ENCODE results near the gene TAF1.
"Not testable (repeated sequence)": the region's sequence is repeated elsewhere in the genome, so short reads cannot be mapped to it uniquely, and the experiment has no call there.

TAF1 gene

DNA sequence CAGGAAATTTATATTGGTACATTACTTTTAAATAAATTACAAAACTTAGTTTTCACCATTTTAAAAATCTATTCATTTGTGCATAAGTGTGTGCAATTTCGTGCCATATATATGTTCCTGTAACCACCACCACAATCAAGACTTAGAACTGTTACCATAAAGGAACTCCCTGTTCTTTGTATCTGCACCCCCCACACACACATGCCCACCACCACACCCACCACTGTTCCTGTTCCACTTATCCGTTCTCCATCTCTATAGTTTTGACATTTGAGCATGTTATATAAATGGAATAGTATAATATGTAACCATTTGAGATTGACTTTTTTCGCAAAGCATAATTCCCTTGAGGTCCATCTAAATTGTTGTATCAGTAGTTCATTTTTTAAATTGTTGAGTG, 73.7 kb downstream of the TAF1 start:
- DNase-seq = no peak

DNA sequence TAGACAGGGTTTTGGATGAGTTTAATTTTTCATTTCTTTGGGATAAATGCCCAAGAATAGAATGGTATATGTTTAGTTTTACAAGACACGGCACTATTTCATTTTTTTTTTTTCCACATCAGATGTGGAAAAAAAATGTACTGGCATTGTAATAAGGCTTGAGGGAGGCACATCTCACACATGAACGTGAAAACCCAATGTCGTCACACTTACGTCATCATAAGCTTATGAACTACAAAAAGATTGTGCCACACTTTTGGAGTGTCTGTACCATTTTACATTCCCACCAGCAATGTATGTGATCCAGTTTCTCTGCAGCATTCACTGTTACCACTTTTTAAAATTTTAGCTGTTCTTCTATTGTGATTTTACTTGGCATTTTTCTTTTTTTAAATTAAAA, 74.2 kb downstream of the TAF1 start:
- no peak for DNase-seq

GRCh38 chrX:71441809-71442208, 75.7 kb downstream of the TAF1 start:
- DNase-seq = not testable (repeated sequence)

DNA sequence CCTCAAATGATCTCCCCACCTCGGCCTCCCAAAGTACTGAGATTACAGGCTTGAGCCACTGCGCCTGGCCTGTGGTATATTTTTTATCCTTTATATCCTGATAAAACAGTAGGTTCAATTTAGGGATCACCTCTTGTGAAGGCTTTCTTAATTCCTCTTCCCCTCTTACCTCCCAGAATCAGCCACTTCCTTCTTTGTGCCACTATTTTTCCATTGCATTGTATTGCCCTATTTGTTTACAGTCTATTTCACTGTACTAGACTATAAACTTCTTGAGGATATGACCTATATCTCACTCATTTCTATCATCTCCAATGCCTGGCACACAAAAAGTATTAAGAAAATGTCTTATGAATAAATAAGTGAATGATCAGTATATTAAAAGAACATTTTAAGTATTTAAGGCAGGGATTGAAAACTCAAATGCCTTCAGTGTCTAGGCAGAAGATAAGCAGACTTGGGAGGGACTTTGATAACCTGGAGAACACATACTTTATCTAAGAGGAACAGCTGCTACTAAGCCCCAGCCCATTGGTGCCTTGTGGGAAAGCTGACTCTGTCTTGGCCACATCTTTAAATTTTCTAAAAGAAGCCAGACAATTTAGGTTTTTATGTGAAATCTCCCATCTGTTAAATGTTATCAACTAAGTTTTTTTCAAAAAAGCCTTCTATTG, 84.4 kb downstream of the TAF1 start:
- no peak for DNase-seq

- not testable (repeated sequence) for DNase-seq
Observed at GRCh38 chrX:71451518-71451917, 85.4 kb downstream of the TAF1 start.

GRCh38 chrX:71453056-71453455, 86.9 kb downstream of the TAF1 start:
- no peak for DNase-seq

GRCh38 chrX:71454222-71454621, 88.1 kb downstream of the TAF1 start:
- DNase-seq = no peak

GRCh38 chrX:71458866-71459265, 92.7 kb downstream of the TAF1 start:
- DNase-seq = no peak

DNA sequence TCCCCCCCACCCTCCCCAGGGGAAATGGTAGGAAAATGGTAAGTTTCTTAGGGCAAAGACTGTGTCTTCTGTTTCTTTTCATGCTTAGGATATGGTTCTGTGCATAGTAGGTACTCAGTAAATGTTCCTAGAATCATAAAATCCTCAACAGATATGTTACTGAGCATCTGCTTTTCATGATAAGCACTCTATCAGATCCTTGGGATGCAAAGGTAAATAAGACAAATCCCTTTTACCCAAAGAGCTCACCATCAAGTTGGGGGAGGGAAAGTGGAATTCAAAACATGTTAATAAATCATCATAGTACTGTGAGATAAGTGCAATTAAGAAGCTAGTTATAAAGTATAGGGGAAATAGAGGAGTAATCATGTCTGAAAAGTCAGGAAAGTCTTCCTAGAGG, 98.8 kb downstream of the TAF1 start:
- DNase-seq = no peak

DNA sequence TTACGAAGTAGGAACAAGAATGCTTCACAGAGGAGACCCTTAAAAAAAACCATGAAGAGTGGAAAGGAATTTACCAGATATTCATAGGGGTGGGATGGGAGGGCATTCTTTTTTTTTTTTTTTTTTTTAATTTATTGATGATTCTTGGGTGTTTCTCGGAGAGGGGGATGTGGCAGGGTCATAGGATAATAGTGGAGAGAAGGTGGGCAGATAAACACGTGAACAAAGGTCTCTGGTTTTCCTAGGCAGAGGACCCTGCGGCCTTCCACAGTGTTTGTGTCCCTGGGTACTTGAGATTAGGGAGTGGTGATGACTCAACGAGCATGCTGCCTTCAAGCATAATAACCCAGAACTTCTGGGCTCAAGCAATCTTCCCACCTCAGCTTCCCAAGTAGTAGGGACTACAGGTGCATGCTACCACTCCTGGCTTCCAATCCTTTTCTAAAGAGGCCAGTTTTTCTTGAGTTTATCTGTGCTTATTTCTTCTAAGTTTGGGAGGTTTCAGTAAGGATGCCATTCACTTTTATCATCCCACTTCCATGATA, 100.9 kb downstream of the TAF1 start:
- no peak for DNase-seq

DNA sequence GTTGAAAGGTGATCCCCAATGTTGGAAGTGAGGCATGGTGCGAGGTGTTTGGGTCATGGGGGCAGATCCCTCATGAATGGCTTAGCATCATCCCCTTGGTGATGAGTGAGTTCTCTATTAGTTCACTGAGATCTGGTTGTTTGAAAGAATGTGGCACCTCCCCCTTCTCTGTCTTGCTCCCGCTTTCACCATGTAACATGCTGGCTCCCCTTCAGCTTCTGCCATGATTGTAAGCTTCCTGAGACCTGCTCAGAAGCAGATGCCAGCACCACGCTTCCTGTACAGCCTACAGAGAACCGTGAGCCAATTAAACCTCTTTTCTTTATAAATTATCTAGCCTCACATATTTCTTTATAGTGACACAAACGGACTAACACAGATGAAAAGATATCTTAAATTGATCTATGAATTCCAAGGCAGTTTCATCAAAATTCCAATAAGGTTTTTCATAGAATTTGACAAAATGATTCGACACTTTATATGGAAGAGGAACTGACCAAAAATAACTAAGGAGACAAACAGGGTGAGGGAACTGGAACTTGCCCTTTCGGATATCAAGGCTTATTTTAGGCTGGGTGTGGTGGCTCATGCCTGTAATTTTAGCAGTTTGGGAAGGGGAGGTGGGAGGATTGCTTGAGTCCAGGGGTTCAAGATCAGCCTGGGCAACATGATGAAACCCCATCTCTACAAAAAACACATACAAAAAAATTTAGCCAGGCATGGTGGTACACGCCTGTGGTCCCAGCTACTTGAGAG, 109.8 kb downstream of the TAF1 start:
- DNase-seq = no peak

DNA sequence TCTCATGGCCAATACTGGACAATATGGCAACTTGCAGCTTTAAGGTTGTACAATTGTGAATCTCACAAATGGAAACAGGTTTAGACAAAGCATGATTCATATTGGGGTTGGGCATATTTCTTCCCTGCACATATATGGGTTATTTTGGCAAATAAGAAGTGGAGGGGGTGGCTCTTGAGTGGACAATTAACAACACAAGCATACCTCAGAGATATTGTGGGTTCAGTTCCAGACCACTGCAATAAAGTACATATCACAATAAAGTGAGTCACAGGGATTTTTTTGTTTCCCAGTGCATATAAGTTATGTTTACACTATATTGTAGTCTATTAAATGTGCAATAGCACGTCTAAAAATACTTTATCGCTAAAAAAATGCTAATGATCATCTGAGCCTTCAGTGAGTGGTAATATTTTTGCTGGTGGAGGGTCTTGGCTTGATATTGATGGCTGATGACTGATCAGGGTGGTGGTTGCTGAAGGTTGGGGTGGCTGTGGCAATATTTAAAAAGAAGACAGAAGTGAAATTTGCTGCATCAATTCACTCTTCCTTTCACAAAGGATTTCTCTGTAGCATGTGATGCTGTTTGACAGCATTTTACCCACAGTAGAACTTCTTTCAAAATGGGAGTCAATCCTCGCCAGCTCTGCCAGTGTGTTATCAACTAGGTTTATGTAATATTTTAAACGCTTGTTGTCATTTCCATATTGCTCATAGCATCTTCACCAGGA, 116.2 kb downstream of the TAF1 start:
- no peak for DNase-seq

DNA sequence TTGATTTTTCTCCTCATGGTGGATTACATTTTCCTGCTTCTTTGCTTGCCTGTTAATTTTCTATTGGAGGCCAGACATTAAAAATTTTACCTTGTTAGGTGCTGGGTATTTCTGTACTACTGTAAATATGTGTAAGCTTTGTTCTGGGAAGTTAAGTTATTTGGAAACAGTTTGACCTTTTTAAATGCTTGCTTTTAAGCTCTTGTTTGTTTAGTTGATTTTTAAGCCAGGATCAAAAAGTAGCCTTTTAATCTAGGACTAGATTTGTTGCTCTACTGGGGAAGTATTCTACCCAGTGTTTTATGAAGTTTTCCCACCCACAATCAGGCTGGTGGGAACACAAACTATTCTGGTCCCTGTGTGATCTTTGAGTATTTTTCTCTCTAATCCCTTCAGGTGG, 121.7 kb downstream of the TAF1 start:
- DNase-seq = no peak

DNA sequence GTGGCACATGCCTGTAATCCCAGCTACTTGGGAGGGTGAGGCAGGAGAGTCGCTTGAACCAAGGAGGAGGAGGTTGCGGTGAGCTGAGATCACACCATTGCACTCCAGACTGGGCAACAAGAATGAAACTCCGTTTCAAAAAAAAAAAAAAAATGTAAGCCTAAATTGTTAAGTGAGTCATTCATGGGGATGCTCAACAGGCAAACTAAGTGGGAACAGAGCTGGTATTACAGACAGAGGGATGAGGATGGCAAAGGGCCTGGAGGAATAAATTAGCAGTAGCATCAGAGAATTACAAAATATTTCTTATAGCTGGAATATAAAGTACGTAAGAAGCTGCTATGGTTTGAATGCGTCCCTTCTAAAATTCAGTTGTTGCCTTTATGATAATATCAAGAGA, 123.4 kb downstream of the TAF1 start:
- no peak for DNase-seq

DNA sequence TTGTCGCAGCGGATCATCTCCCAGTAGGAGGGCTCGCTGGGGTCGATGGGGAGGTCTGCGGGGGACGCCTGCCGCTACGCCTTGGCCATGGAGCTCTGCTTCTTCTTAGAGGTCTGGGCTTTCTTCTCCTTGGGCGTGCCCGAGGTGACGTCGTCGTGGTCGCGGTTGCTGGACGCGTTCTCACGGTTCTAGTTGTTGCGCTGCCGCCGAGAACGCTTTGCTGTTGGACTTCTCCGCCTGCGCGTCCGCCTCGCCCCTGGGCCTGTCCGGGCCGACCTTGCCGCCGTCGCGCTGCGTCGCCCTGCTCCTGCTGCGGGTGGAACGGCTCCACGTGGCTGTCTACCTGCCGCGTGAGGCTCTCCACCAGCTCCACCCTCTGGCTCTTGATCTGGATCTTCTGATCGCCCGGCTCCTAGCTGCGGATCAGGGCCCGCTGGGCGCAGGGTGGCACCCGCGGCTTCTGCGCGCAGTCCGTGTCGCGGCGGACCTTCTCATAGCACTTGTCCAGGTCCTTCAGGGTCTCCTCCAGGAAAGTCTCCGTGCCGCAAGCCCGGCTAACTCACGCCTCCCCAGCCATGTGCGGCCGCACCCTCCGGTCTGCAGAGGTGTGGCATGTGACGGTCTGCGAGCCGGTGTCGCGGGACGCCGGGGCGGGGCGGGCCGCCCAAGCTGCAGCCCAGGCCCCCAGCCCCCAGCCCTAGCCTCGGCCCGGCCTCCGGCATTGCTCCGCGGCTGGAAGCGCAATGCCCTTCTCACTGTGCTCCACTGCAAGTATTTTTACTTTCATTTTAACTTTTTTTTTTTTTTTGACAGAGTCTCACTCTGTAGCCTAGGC, 126.3 kb downstream of the TAF1 start:
- DNase-seq = peak in 1 of 2 donors; percentile 15

DNA sequence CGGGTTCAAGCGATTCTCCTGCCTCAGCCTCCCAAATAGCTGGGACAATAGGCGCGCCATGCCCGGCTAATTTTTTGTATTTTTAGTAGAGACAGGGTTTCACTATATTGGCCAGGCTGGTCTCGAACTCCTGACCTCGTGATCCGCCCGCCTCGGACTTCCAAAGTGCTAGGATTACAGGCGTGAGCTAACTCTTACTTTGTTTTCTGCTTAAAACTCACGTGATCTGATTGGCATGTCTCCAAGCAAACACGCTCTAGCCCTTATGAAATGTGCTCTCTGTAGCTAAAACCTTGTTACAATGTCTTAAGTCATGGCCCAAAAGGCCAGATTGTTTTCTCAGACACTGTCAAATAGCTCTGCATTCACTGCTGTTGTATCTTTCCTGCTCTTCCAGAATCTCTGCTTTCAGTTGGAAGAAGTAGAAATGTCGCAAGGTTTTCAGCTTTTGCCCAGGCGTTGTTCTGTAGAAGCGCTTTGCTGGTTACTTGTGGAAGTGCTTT, 127.0 kb downstream of the TAF1 start:
- DNase-seq = no peak

DNA sequence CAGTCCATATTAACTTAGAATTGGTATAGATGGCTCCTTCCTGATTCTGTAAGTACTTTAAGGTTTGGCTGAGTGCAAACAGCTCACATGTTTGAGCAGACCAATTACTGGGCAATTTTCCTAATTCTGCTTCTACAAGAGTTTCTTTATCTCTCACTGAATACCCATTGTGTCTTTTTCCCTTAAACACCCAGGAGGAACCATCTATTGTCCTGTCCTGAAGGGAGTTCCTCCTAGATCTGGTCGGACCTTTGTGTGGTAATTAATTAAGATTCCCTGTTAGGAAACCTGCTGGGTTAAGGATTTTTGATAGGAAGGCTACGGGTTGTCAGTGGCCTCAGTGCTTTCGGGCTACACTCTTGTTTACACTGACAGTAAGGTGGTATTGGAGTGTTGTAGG, 129.8 kb downstream of the TAF1 start:
- not testable (repeated sequence) for DNase-seq

DNA sequence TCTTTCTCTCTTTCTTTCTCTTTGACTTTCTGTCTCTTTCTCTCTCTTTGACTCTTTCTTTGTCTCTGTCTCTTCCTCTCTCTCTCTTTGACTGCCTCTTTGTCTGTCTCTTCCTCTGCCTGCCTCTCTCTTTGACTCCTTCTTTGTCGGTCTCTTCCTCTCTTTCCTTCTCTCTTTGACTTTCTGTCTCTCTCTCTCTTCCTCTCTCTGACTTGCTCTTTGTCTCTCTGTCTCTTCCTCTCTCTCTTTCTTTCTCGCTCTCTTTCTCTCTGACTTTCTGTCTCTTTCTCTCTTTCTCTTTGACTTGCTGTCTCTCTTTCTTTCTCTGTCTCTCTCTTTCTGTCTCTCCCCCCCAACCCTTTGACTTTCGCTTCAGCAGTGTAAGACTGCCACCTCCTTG, 130.3 kb downstream of the TAF1 start:
- no peak for DNase-seq

- DNase-seq = not testable (repeated sequence)
Observed at GRCh38 chrX:71502080-71502479, 135.9 kb downstream of the TAF1 start.

GRCh38 chrX:71504346-71504745, 138.2 kb downstream of the TAF1 start:
- no peak for DNase-seq

GRCh38 chrX:71509289-71509688, 143.1 kb downstream of the TAF1 start:
- DNase-seq = no peak

GRCh38 chrX:71510161-71510560, 144.0 kb downstream of the TAF1 start:
- no peak for DNase-seq

- DNase-seq = not testable (repeated sequence)
Observed at GRCh38 chrX:71513731-71514130, 147.6 kb downstream of the TAF1 start.
